Stimulated activated CD8-positive, alpha-beta memory T cell treated with anti-CD3 and anti-CD28 coated beads, Interleukin-15, amount 100 ng/mL, for 1 hour (primary cell): ENCODE measurements around the gene NINL.
"Not testable (repeated sequence)": the region's sequence is repeated elsewhere in the genome, so short reads cannot be mapped to it uniquely, and the experiment has no call there.

Source experiments
- DNase-seq: peaks from one replicate; pipeline ENCODE4 v3.0.0-alpha.2; 2020; ENCODE audit warnings: low read depth

Gene NINL

DNA sequence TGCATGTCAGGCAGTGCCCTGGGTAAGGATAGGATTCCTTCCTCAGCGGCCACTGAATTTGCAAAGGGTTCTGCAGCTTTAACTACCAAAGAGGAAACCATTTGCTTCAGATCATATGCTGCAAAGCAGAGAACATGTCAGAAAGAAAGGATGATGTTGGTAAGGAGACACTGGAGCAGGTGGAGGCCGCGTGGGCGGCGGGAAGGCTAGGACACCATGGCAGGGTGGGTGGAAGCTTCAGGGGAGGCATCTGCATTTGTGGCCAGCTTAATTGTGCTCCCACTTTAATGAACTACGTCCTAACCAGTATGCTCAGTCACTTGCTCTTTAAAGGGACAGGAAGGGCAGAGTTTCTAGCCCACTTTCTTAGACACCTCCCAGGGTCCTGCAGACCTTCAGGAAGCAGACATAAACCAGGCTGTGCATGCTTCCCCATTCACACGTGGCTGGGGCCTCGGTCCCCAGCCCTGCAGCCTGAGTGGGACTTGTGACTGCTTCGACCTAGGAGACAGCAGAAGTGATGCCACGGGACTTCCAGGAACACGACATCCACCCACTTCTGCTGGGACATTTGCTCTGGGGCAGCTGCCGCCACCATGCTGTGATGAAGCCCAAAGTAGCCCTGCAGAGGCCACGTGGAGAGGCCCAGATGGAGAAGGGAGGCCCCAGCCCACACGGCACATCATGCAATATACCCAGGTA, 101.7 kb downstream of the NINL start:
- no peak for DNase-seq

DNA sequence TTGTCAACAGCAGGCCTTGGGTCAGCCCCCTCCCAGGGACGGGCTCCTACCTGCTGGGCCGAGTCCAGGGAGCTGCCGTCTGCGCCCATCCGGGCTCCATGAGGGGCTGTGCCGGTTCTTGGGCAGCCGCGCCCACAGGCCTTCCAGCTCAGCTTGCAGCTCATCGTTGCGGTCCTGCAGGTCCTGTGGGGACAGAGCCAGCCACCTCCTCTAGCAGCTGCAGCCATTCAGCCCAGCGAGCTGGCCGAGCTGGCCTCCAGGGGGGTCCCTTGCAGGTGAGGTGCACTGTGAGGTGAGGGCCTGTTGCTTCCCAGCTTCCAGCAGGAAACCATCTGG, 103.4 kb downstream of the NINL start:
- DNase-seq, result no peak

DNA sequence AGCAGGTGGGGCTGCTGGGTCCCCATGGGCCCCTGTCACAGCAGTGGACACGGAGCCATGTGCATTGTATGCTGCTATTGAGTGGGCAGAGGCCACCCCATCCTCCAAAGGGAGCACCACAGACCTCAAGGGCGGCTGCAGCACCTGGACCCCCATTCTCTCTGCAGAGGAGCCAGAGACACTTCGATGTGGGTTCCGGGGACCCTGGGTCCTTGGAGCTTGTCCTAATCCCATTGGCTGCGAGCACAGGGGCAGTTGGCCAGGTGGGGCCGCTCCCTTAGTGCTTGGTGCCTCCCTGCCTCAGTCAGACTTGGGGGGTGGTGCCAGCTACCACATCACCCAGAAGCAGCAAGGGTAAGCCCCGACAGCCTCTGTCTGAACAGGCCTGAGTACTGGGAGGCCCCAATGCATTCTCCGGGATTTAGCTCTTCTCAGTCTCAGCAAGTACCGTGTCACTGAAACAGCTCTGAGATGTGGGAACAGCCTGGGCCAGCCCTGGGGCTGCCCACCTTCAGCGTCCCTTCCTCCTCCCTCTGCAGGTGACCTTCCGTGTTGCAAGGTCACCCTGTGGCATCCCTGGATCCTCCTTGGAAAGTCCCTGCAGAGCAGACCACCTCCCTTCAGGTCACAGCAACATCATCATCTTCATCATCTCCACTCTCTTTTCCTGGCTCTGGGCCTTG, 104.0 kb downstream of the NINL start:
- no peak for DNase-seq

DNA sequence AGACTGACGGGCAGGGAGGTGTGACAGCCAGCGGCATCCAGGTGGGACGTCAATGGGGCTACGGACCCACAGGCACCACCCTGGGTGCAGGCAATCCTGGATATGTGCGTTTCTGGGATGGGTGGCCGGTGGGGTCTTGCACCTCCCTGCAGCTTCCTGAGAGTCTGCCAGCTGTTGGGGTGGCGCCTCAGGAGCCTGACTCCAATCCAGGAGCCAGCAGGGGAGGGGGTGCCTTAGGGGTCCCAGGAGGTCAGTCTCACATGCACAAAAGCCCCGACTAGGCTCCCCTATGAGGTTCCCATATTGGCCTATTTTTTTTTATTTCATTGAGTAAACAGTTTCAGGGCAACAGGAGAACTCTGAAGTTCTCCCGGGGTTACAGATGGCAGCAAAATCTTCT, 104.5 kb downstream of the NINL start:
- no peak for DNase-seq

DNA sequence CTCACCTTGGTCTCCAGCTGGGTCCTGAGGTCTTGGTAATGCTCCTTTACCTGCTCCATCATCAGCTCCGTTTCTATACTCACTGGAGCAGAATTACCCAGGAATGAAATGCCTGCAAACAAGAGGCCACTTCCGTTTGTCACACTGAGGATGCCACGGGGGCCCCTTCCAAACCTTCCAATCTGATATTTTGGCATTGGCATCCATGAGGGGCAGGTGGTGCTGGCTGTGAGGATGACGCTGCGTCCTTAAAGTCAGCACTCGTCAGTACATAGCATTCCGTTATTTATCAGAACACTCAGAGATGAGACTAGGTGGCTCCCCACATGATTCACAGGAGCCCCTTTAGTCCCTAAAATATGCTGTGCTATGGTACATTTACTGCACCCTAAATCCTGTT, 105.2 kb downstream of the NINL start:
- no peak for DNase-seq

DNA sequence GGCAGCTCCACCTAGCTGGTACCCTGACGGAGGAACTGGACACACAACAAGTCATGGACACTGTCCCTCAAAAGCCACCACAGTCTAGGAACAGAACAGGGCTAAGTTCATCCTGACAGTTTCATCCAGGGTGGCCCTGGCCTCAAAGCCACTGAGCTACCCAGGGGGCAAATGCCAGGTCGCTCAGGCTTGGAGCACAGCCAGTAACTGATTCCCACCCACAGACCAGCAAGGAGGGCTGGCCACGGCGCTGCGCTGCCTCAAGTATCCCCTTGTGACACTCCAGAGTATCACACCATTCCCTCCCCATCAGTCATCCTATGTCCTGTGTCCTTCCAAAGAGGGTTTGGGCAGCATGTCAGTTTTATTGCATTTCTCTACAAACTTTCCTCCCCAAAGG, 105.7 kb downstream of the NINL start:
- DNase-seq, result no peak

DNA sequence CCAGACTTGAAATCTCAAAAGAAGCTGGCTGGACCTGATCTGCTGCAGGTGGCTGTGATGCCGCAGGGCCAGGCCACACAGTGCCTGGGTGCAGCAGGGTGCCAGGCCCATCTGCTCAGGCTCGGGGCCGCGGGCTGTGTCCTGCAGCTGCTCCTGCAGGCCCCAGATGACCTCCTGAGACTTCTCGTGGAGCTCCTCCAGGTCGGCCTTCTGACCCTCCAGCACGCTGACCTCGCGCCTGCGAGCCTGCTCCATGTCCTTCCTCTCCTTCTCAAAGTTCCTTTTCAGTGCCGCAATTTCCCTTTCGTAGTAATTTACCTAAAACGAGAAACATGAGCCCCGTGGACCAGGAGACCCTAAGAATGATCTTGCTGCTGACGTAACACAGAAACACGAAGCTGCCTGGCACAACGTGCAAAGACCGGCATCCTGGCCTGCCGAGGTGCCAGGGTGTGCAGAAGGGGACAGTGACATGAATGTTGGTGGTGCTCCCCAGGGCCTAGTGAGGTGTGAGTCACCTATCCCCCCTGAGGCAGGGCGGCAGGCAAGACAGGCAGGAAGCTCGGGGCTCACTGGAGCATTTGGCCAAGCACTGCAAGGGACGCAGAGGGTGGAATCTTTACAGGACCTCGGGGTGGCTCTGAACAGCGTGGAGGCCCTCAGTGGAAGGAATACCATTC, 106.3 kb downstream of the NINL start:
- no peak for DNase-seq

DNA sequence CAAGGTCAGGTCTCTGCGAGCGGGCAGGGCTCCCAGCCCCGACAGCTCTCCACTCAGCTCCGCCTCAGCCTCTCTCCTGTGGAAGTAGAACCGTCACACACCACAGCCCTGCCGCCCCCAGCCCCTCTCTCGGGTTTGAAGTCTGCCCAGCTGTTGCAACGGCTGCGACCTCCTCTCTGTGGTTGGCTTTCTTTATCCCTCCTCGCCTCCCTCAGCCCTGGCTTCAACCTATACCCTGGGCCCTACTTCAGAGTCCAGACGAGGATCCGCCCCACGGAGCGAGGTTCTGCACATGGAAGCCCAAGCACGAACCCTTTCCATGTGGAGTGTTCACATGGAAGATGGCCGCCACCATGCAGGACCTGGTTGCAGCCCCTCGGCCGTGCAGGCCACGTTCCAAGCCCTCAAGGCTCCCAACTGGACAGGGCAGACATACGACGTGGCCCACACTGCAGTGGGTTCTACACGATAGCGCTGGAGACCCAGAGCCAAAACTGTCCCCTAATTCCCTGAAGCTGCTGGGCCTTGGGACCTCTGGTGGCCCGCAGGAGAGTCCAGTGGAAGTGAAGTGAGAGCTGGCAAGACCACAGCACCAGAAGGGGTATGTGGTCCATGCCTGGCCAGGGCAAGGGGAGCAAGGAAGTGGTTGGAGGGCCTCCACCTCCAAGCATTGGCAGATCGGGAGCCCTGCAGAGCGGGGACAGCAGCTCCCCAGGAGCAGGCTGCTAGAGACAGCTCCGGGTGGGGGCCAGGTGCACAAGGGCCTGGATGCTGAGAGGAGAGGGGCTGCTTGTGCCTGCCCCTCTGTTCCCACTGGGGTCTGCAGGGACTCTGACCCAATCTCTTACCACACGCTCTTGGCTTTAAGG, 108.1 kb downstream of the NINL start:
- DNase-seq, result no peak

DNA sequence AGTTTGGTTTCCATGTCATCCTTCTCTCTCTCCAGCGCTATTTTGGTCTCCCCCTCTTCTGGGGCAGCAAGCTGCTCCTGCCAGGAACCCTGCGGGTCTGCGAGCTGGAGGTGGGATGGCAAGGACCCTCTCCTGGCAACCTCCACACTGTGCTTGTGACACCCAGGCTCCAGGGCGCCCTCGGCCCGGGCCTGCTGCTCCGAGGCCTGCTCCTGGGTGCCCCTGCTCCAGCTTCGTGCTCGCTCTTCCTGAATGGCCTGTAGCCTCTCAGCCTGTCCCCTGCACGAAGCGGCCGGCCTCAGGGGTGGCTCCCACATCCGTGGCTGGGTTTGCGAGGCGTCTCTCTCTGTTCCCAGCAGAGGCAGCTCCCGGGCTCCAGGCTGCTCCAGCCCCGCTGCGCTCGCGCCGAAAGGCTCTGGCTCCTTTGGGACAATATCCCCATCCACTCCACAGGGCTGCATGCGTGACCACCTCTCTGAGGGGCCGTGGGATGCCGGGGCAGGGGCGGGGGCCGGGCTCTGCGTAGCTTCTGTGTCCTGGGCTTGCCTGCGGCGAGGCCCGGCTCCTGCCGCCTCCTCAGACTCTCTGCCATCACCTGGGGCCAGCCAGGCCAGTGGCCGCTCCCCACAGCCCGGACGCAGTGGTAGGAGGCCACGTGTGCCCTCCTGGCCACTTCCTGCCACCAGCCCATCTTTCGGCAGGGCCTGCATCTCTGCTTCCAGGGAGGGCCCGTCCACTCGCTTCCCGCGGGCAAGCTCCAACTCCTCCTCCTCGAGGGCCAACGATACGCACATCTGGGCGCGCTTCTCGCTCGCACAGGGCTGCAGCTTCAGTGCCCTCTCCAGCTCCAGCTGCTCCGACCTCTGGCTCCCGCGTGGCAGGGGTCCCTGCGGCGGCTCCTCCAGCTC, 109.0 kb downstream of the NINL start:
- no peak for DNase-seq

DNA sequence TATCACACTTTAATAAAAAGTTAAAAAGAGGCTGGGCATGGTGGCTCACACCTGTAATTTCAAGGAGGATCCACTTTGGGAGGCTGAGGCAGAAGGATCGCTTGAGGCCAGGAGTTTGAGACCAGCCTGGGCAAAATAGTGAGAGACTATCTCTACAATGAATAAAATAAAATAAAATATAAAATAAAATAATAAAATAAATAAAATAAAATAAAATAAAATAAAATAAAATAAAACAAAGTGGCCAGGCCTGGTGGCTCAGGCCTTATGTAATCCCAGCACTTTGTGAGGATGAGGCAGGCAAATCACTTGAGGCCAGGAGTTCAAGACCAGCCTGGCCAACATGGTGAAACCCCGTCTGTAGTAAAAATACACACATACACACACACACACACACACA, 112.0 kb downstream of the NINL start:
- DNase-seq, result not testable (repeated sequence)

DNA sequence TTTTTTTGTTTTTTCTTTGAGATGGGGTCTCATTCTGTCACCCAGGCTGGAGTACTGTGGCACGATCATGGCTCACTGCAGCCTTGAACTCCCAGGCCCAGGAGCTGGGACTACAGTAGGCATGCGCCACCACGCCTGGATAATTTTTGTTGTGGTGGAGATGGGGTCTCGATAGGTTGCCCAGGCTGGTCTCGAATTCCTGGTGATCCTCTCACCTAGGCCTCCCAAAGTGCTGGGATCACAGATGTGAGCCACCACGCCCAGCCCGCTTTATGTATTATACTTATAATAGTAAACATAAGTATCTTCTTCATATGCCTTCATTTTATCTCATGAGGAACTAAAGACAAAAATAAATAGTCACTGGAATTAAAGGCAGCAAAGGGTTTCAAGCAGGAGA, 114.3 kb downstream of the NINL start:
- DNase-seq, result no peak

DNA sequence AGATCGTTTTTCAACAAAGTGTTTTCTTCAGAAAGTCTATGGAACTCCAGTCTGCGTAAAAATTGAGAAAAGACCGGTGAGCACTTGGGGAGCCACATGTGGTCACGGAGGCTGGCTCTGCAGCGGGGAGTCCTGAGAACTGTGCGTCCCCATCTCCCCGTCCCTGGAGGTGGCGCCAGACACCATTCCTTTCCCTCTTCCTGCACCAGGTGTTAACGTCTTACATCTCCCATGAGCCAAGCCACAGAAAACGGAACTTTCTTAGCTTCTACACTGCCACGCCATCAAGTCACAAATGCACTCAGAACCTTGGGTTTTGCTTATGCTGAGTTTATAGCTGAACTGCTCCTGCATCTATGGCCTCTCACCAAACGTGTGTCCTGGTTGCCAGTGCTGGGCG, 115.3 kb downstream of the NINL start:
- no peak for DNase-seq

DNA sequence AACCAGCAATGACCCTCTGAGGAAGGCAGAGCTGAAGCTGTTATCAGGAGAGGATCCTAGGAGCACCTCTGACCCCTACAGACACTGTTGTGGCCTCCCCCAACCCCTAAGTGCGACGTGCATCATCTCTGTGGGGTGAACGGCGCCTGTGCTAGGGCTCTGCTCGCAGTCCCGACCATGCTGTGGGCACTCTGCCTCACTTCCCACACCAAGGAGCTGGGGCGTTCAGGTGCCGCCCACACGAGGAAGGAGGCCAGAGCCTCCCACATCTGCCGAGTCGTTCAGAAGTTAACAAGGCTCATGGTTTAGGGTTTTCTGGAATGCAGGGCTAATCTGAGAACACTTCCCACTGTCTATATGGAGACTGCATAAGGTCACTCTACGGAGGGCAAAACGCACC, 115.8 kb downstream of the NINL start:
- no peak for DNase-seq

DNA sequence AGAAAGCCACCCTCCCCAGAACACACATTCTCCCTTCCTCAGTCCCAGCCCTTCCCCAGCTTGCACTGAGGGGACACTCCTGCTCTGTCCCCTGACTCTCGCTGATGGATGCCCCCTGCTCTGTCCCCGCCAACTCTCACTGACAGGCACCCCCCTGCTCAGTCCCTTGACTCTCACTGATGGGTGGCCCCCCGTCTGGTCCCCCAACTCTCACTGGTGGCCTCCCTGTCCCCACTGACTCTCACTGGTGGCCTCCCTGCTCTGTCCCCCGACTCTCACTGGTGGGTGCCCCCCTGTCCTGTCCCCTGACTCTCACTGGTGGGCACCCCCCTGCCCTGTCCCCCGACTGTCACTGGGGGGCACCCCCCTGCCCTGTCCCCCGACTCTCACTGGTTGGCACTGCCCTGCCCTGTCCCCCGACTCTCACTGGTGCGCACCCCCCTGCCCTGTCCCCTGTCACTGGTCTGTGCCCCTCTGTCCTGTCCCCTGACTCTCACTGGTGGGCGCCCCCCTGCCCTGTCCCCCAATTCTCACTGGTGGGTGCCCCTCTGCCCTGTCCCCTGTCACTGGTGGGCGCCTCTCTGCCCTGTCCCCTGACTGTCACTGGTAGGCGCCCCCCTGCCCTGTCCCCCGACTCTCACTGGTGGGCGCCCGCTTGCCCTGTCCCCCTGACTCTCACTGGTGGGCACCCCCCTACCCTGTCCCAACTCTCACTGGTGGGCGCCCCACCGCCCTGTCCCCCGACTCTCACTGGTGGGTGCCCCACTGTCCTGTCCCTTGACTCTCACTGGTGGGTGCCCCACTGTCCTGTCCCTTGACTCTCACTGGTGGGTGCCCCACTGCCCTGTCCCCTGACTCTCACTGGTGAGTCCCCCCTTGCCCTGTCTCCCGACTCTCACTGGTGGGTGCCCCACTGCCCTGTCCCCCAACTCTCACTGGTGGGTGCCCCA, 116.9 kb downstream of the NINL start:
- no peak for DNase-seq

DNA sequence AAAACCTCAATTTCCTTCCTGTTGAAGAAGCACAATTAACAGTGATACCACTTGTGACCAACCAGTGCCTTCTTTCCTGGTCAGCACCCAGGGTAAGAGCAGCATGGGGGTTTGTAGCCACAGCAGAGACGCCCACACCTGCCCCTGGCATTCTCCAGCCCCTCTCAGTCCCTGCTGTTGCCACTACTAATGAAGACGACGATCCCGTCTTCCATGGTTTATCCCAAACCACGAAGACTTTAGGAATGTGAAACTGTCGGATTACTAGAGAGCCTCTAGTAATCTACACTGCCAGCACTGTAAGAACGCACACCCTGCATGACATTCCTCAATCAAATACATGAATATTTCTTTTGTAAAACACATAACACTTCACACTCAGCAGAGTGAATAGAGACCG, 117.9 kb downstream of the NINL start:
- no peak for DNase-seq

DNA sequence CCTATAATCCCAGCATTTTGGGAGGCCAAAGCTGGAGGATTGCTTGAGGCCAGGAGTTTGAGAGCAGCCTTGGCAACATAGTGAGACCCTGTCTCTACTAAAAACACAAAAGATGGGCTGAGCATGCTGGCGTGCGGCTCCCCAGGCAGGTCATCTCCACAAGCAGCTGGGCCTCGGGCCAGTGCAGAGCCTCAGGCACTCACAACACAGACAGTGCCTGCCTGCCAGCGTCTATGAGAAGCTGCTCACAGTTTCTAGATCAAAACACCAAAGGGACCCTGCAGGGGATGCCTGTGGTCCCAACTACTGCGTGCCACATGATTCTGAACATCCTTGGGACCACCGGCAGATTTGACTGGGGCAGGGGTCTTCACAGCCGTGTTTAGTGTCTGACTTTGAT, 118.5 kb downstream of the NINL start:
- DNase-seq, result no peak

DNA sequence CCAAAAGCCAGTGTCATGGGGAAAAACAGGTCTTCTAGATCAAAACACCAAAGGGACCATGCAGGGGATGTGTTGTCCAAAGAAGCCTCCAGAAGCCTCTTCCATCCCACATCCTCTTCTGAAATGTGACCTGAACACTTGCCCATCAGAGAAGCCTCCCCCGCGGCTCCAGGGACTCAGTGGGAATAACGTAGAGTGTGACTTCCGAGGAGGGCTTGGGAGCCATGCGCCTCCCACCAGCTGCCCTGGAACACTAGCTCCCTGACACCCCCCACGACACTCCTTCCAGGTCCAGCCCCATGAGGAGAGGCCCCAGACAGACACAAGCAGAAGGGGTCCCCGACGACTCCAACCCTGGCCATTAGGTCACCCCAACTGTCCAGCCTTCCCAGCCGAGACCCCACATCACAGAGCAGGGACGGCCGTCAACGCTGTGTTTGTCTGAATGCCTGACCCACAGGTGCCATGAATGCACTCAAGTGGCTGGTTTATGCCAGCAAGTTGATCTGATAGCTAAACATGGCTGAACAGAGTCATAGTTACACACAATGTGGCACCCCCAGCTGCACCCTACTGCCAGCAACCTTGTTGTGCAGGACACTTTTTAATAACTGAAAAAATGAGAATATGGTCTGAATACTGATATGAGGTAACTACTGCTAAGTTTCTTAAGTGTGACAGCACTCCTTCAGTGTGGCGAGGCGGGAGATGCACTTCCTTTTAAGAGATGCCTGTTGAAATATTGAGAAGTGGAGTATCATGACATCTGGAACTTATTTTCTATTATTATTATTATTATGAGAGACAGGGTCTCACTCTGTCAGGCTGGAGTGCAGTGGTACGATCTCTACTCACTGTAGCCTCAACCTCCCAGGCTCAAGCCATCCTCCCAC, 119.8 kb downstream of the NINL start:
- no peak for DNase-seq

DNA sequence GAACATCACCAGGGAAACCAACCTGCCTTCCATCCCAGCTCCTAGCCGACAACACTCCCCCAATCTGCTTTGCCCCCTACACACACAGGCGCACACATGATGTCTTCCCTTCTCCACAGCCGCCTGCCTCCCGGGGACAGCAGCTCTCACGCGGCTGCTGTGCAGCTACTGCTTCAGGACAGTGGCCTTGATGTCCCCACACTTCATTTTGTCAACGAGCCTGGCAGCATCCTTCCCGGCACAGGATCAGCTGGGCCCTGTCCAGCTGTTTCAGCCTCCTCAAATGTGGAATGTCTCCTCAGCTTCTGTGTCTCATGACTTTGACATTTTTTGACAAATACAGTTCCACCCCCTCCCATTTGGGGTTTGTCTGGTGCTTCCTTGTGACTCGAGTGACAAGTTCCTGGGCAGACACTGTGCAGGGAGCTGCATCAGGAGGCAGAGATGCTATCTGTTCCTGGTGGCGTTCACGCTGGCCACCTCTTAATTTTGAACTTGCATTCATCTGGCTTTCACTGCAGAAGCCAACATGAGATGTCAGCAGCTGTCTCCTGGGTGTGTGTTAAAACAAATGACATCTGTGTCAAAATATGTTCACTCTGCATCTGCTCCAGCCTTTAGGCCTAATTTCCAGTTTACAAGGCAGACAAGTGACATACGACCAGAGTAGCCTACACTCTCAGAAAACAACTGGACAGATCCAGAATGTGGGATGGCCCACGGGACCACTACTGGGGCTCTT, 120.7 kb downstream of the NINL start:
- no peak for DNase-seq
